ENCODE results near the gene MSI2. TPM values are rescaled to one million over a fixed set of nuclear protein-coding genes. Genes with fewer than 3 reads are reported as not detected.

Gene MSI2
- total RNA-seq, 8 experiments from 2014 or later = 33.0 to 114 (median 67.5) TPM

DNA sequence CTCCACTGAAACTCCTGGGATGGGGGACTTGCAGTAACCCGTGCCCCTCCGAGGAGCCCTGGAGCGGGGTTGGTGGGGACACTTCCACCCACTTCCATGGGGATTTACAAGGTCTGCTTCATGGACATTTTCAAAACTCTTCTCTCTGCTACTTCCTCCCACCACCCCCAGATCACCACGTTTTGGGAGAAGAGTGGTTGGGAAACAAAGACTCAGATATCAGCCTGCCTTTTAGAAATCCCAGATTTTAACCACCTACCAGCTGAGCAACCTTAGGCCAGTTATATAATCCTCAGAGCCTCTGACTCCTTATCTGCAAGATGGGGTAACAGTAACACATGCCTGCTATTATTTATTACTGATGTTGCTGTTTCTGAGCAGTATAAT is 304.0 kb downstream of the MSI2 start:
- H3K27ac ChIP-seq = no peak overlapping the region
- WGBS, 10 experiments = 50 to 67% (median 60%) methylated on average over 1 to 3 of the region's 4 CpGs; no CpG with 5 or more reads in 7 of the 10 experiments
- ATAC-seq (replicated peaks in 6 of 8) = no peak
- peaks cover 73 to 79% of the 10 kb centered on the region in 2 donors for H3K4me1 ChIP-seq (replicated peaks in 1 of 2)
- in situ Hi-C loops (cut with MboI; ENCODE audit: low pct_unique_long_range_greater_than_20kb in 2 of 9, low sequenced_read_pairs in 9 of 9, unreplicated experiment in 9 of 9) = no loop called here
- no peak overlapping the region for H3K4me3 ChIP-seq

DNA sequence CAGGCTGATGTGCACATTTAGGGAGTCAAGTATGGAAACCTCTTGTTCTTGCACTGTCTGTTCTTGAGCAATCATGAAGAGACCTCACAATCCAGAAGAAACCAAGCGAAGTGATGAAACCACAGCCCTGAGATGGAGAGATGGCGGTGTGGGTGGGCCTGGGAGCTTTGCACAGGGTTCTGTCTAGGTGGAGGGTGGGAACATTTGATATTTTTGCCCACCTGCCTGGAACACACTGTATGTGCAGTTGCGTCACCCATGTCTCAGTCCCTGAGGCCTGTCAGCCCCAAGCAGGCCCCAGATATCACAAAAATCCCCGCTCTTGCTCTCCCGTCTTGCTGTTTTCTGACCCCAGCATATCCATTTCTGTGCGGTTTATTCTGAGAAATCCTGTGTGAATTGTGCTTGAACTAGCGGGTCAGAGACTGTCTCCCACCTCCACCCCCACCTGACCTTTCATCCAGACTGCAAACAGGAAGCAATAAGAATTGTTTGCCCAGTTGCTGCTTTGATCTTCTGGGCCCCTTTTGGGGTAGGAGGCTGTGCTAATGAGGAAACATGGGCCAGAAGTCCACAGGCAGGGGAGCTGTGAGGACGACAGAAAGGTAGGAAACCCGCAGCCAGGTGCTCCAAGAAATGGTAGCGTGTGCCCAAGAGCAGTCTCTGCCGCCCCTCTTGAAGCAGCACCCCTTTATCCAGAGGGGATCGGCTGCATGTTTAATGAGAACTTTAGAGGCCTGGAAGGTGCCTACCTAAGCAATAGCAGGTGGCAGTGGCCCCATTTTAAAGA is 304.9 kb downstream of the MSI2 start:
- WGBS, 10 experiments = 50 to 100% (median 89%) methylated on average over 1 to 5 of the region's 12 CpGs; no CpG with 5 or more reads in 2 of the 10 experiments
- in situ Hi-C loops (cut with MboI; ENCODE audit: low pct_unique_long_range_greater_than_20kb in 2 of 9, low sequenced_read_pairs in 9 of 9, unreplicated experiment in 9 of 9) = no loop called here
- H3K4me3 ChIP-seq = no peak overlapping the region
- peaks cover 63 to 73% of the 10 kb centered on the region in 2 donors for H3K4me1 ChIP-seq (replicated peaks in 1 of 2)
- no peak overlapping the region for H3K27ac ChIP-seq
- ATAC-seq (replicated peaks in 6 of 8) = no peak

DNA sequence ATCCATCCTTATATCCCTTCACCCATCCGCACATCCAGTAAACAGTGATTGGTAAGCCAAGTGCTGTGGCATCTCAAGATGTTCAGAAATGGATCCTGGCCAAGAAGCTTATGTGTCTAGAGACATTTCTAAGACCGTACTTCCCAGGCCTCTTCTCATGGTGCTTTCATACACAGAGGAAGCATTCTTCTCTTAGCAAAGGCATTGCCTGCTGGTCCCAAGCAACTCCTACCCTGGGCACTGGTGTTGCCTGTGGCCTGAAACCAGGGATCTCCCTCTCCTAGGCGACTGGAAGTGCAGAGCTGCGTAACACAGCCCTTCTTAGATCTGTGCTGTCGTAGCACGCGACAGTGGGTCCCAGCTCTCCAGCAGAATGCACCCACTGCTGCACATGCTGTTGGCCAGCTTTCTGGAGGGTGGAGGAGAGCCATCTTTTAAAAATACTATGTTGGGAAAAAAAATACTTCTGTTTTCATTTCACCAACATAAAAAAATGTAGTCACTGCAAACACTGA is 305.9 kb downstream of the MSI2 start:
- H3K27ac ChIP-seq = no peak overlapping the region
- in situ Hi-C loops (cut with MboI; ENCODE audit: low pct_unique_long_range_greater_than_20kb in 2 of 9, low sequenced_read_pairs in 9 of 9, unreplicated experiment in 9 of 9) = no loop called here

DNA sequence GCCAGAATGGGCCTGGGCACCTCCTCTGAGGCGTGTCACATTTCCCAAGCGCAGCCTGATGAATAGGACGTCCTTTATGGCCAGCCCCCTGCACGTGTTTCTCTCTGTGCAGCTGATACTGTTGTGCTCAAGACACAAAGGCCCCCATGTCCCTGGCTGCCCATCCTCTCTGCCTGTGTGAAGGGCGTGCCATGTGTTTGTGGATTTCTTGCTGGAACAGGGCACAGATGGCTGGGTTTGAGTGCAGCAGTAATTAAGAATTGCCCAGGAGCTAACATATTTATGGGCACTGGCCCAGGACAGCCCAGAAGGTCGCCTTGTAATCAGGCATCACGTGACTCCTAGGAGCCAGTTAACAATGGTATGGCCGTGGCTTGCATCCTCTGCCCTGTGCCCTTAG is 307.6 kb downstream of the MSI2 start:
- 34 to 80% (median 37%) methylated on average over 3 to 8 of the region's 8 CpGs; no CpG with 5 or more reads in 6 of the 10 experiments for WGBS, 10 experiments
- peak overlapping the region; percentile 17 to 70 for H3K27ac ChIP-seq
- in situ Hi-C loops (cut with MboI; ENCODE audit: low pct_unique_long_range_greater_than_20kb in 2 of 9, low sequenced_read_pairs in 9 of 9, unreplicated experiment in 9 of 9) = no loop called here
- peak in 5 of 8 experiments; percentile 66 to 90 (median 89) for ATAC-seq (replicated peaks in 6 of 8)
- H3K4me3 ChIP-seq = no peak overlapping the region
- peaks cover 44 to 71% of the 10 kb centered on the region in 2 donors for H3K4me1 ChIP-seq (replicated peaks in 1 of 2)

More for the DNA sequence above, 305.9 kb downstream of the MSI2 start:
- 79 to 100% (median 99%) methylated on average over 1 to 6 of the region's 7 CpGs; no CpG with 5 or more reads in 4 of the 10 experiments for WGBS, 10 experiments
- Histone ChIP-seq H3K4me3 (no peak overlapping the region), H3K4me1 (replicated peaks in 1 of 2) (peaks cover 54 to 71% of the 10 kb centered on the region in 2 donors)
- ATAC-seq (replicated peaks in 6 of 8) = peak in 1 of 8 experiments; percentile 47

DNA sequence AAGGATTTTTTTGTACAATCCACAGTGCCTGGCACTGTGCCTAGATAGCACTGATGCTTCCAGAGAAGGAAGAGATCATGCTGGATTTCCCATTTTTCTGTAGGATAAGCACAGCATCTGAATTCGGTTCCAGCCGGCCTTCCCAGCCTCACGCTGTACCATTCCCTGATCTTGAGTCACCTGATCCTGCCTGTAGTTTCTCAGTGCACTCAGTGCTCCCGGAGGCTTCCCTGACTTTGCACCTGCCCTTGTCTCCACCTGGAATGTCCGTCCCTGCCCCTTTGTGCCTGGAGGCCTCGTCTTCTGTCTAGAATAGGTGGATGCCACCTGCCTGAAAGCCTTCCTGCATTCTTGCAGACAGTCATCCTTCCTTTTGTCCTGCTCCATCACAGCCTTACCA is 308.9 kb downstream of the MSI2 start:
- Histone ChIP-seq H3K4me3 (no peak overlapping the region), H3K4me1 (replicated peaks in 1 of 2) (peaks cover 35 to 76% of the 10 kb centered on the region in 2 donors), H3K27ac (no peak overlapping the region)
- in situ Hi-C loops (cut with MboI; ENCODE audit: low pct_unique_long_range_greater_than_20kb in 2 of 9, low sequenced_read_pairs in 9 of 9, unreplicated experiment in 9 of 9) = no loop called here
- WGBS, 10 experiments = 92 to 100% (median 100%) methylated on average over 1 to 4 of the region's 6 CpGs; no CpG with 5 or more reads in 4 of the 10 experiments
- ATAC-seq (replicated peaks in 6 of 8) = no peak

DNA sequence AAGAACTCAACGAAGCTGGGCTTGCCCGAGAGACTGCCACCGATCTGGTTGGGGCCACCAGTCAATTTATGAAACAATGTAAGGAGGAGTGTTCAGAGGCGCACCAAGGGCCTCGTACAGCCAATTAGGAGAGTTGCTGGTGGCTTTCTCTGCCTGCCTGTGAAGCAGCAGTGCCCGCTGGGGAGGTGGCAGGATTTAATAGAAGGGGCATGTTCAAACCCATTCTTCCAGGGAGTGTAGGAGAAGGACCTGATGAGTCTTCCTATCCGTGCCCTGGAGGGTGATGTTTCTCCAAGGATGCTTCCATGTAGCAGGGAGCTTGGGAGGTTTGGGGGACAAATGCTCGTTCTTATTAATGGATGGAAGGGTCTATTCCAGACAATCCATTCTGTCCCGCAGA is 310.4 kb downstream of the MSI2 start:
- H3K4me3 ChIP-seq = no peak overlapping the region
- H3K27ac ChIP-seq = no peak overlapping the region
- ATAC-seq (replicated peaks in 6 of 8) = no peak
- WGBS, 10 experiments = 77 to 100% (median 94%) methylated on average over 1 to 5 of the region's 9 CpGs; no CpG with 5 or more reads in 2 of the 10 experiments
- H3K4me1 ChIP-seq (replicated peaks in 1 of 2) = peaks cover 40 to 75% of the 10 kb centered on the region in 2 donors
- in situ Hi-C loops (cut with MboI; ENCODE audit: low pct_unique_long_range_greater_than_20kb in 2 of 9, low sequenced_read_pairs in 9 of 9, unreplicated experiment in 9 of 9) = no loop called here

DNA sequence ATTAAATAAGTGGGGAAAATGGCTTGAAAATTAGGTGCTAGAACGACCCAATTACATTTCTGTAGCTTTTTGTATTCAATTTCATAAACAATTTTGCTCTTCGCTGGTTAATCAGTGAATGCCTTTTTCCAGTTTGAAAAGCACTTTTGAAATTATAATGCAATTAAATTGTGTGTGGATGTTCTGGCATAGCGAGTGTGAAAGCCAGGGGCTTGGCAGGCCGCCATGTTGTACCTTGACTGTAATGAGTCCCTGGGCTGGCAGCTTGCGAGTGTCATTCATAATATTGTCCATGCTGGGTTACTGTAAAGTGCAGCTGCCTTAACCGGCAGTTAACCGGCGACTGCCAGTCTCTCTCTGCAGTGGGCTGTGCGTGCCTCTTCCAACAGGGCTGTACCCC is 310.9 kb downstream of the MSI2 start:
- WGBS, 10 experiments = 67 to 100% (median 95%) methylated on average over 1 to 9 of the region's 9 CpGs; no CpG with 5 or more reads in 1 of the 10 experiments
- no peak overlapping the region for H3K4me3 ChIP-seq
- in situ Hi-C loops (cut with MboI; ENCODE audit: low pct_unique_long_range_greater_than_20kb in 2 of 9, low sequenced_read_pairs in 9 of 9, unreplicated experiment in 9 of 9) = no loop called here
- no peak for ATAC-seq (replicated peaks in 6 of 8)
- peaks cover 38 to 75% of the 10 kb centered on the region in 2 donors for H3K4me1 ChIP-seq (replicated peaks in 1 of 2)
- no peak overlapping the region for H3K27ac ChIP-seq

DNA sequence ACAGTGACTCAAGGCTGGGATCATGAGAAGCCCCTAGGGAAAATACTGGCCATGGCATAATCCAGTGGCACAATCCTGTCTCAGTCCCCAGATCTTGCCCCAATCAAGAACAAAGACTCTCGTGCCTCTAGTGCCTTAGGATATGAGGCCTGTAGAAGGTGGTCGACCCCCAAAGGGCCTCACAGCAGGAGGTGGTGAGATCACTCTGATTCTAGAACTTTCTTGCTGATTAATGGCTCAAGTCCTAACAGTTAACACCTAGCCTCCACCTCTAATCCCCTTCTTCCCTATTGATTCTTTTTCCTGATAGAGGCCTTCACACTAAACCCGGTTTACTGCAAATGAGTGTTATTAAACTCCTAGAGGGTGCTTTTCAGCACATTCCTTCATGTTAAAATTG is 312.0 kb downstream of the MSI2 start:
- no peak overlapping the region for H3K27ac ChIP-seq
- WGBS, 10 experiments = 0 to 100% (median 90%) methylated on average over 1 to 3 of the region's 3 CpGs; no CpG with 5 or more reads in 3 of the 10 experiments
- peaks cover 33 to 72% of the 10 kb centered on the region in 2 donors for H3K4me1 ChIP-seq (replicated peaks in 1 of 2)
- no peak for ATAC-seq (replicated peaks in 6 of 8)
- no peak overlapping the region for H3K4me3 ChIP-seq
- in situ Hi-C loops (cut with MboI; ENCODE audit: low pct_unique_long_range_greater_than_20kb in 2 of 9, low sequenced_read_pairs in 9 of 9, unreplicated experiment in 9 of 9) = no loop called here

DNA sequence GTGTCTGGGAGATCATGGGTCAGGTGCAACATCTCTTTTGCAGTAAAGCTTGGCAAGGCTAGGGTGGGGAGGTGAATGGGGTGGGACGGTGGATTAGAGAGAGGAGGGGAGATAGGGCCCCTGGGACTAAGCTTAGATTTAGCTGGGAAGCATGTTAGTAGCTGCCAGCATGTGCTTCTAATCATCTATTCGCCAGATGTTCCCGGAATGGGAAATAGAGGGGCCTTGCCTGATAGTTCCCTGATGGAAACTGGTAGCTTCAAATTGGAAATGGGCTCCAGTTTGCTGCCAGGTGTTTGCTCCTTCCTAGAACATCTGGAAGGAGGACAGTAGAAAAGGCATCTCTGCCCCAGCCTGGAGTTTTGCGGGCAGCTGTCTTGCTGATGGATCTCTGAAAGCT is 312.7 kb downstream of the MSI2 start:
- WGBS, 10 experiments = 40 to 100% (median 100%) methylated on average over 1 to 3 of the region's 4 CpGs; no CpG with 5 or more reads in 4 of the 10 experiments
- Histone ChIP-seq H3K27ac (no peak overlapping the region), H3K4me3 (no peak overlapping the region), H3K4me1 (replicated peaks in 1 of 2) (peaks cover 26 to 65% of the 10 kb centered on the region in 2 donors)
- no peak for ATAC-seq (replicated peaks in 6 of 8)
- in situ Hi-C loops (cut with MboI; ENCODE audit: low pct_unique_long_range_greater_than_20kb in 2 of 9, low sequenced_read_pairs in 9 of 9, unreplicated experiment in 9 of 9) = no loop called here

DNA sequence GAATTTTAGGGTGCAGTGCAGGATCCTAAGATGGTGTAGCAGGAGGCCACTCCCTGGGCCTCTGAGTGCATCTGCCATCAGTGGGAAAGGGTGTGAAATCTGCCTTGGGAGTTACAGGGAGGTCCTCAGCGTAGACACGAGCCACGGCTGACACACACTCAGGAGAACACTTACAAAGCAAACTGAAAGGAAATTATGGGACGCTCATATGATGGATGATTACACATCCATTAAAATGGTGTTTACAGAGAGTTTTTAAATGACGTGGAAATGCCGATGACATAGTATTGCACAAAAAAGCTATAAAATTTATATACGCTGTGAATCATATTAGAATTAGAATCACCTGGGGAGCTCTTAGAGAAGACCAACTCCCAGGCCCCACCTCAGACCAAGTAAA is 313.5 kb downstream of the MSI2 start:
- peaks cover 21 to 57% of the 10 kb centered on the region in 2 donors for H3K4me1 ChIP-seq (replicated peaks in 1 of 2)
- ATAC-seq (replicated peaks in 6 of 8) = peak in 1 of 8 experiments; percentile 55
- in situ Hi-C loops (cut with MboI; ENCODE audit: low pct_unique_long_range_greater_than_20kb in 2 of 9, low sequenced_read_pairs in 9 of 9, unreplicated experiment in 9 of 9) = no loop called here

DNA sequence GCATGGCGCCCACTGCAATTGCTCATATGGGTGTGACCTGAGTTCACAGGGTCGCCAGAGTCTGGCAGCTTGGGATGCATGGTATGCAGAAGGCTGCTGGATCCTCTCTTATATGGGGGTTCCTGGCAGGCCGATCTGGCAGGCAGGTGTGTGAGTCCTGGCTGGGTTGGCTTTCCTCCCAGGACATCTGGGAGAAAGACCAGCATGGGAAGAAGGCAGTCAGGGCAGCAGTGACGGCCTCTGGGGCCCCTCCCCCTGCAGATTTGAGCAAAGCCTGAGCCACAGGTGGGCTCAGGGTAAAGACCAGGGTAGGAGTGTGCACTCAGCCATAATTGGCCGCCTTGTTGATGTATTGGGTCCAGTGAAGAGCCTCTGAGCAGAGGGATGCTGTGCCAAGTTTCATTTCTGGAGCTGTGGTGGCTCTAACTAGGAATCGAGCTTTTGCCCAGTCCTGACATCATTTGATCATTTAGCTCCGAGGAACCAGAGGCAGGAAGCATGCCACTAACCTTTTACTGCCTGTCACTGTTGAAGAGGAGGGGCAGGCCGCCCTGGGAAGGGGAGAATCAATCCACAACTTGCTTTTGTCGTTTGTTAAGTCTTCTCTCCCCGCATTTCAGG is 314.5 kb downstream of the MSI2 start:
- Histone ChIP-seq H3K4me1 (replicated peaks in 1 of 2) (peaks cover 26 to 58% of the 10 kb centered on the region in 2 donors), H3K27ac (no peak overlapping the region), H3K4me3 (no peak overlapping the region)
- ATAC-seq (replicated peaks in 6 of 8) = peak in 6 of 8 experiments; percentile 52 to 58 (median 56)
- 10 to 65% (median 59%) methylated on average over 1 to 5 of the region's 10 CpGs; no CpG with 5 or more reads in 1 of the 10 experiments for WGBS, 10 experiments
- in situ Hi-C loops (cut with MboI; ENCODE audit: low pct_unique_long_range_greater_than_20kb in 2 of 9, low sequenced_read_pairs in 9 of 9, unreplicated experiment in 9 of 9) = no loop called here

More for the DNA sequence above, 313.5 kb downstream of the MSI2 start:
- 83 to 98% (median 89%) methylated on average over 1 to 7 of the region's 7 CpGs; no CpG with 5 or more reads in 3 of the 10 experiments for WGBS, 10 experiments
- Histone ChIP-seq H3K4me3 (no peak overlapping the region), H3K27ac (no peak overlapping the region)

DNA sequence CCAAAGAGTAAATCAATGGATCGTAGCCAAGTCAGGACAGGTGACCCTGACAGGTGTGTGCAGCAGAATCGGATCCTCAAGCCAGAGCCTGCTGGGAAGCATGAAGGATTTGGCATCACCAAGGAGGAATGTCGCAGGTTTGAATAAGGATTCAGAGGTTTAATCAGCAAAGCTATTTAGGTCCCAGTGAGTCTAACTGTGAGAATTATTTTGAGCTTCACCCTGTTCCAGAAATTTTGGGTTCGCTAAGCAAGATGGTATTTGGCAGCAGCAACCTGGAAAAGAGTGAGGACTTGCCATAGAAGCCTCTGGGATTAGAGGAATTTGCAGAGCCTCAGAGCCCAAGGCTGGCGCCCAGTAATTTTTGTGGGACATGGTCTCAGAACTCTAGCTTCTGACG is 315.7 kb downstream of the MSI2 start:
- WGBS, 10 experiments = 83 to 100% (median 95%) methylated on average over 3 to 5 of the region's 6 CpGs; no CpG with 5 or more reads in 2 of the 10 experiments
- in situ Hi-C loops (cut with MboI; ENCODE audit: low pct_unique_long_range_greater_than_20kb in 2 of 9, low sequenced_read_pairs in 9 of 9, unreplicated experiment in 9 of 9) = no loop called here
- ATAC-seq (replicated peaks in 6 of 8) = no peak
- Histone ChIP-seq H3K4me1 (replicated peaks in 1 of 2) (peaks cover 39 to 62% of the 10 kb centered on the region in 2 donors), H3K27ac (no peak overlapping the region), H3K4me3 (no peak overlapping the region)

DNA sequence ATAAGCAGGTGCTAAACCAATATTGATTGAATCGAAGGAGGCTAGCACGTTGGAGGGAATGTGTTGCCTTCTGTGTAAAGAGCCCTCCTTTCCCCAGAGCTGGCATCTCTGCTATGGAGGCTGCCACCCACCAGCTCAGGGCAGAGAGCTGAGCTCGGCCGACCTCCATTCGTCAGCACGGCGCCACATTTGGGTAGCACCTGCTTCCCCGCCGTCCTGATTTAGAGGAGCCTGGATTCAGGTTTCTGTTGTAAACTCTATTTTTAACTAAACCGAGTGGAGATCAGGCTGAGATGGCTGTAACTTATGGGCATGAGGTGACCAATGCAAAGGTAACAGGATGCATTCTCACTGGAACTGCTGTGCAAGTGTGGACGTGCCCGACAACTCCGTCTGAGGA is 316.3 kb downstream of the MSI2 start:
- no peak overlapping the region for H3K27ac ChIP-seq
- no peak for ATAC-seq (replicated peaks in 6 of 8)
- 80 to 100% (median 94%) methylated on average over 1 to 11 of the region's 13 CpGs; no CpG with 5 or more reads in 2 of the 10 experiments for WGBS, 10 experiments
- H3K4me1 ChIP-seq (replicated peaks in 1 of 2) = peaks cover 44 to 63% of the 10 kb centered on the region in 2 donors
- H3K4me3 ChIP-seq = no peak overlapping the region
- in situ Hi-C loops (cut with MboI; ENCODE audit: low pct_unique_long_range_greater_than_20kb in 2 of 9, low sequenced_read_pairs in 9 of 9, unreplicated experiment in 9 of 9) = no loop called here

Measured in motor neuron (in vitro differentiated cells).